ENCODE measurements around the gene PET100. TPM values are rescaled to one million over a fixed set of nuclear protein-coding genes. Genes with fewer than 3 reads are reported as not detected.

The PET100 gene
- total and polyA plus RNA-seq, 12 donors, result 3.7 to 655 (median 105) TPM

GRCh38 chr19:7603919-7604318, 25.7 kb upstream of the PET100 start:
- H3K9me3 ChIP-seq (replicated peaks in 1 of 3), result no peaks in the 10 kb centered on the region

GRCh38 chr19:7605490-7606222, 23.9 kb upstream of the PET100 start:
- H3K36me3 ChIP-seq (replicated peaks in 1 of 2), result no peaks in the 10 kb centered on the region
- TF ChIP-seq, protein P1, sequence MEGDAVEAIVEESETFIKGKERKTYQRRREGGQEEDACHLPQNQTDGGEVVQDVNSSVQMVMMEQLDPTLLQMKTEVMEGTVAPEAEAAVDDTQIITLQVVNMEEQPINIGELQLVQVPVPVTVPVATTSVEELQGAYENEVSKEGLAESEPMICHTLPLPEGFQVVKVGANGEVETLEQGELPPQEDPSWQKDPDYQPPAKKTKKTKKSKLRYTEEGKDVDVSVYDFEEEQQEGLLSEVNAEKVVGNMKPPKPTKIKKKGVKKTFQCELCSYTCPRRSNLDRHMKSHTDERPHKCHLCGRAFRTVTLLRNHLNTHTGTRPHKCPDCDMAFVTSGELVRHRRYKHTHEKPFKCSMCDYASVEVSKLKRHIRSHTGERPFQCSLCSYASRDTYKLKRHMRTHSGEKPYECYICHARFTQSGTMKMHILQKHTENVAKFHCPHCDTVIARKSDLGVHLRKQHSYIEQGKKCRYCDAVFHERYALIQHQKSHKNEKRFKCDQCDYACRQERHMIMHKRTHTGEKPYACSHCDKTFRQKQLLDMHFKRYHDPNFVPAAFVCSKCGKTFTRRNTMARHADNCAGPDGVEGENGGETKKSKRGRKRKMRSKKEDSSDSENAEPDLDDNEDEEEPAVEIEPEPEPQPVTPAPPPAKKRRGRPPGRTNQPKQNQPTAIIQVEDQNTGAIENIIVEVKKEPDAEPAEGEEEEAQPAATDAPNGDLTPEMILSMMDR (IDR thresholded peaks at IDR 0.05), result no peak
- TF ChIP-seq POLR2A (IDR thresholded peaks at IDR 0.05), result no peak
- intact Hi-C loops (cut with DNase I), result no loop called here
- H3K9me3 ChIP-seq (replicated peaks in 1 of 3), result no peaks in the 10 kb centered on the region
- no peak overlapping the region for H3K4me3 ChIP-seq
- no peaks in the 10 kb centered on the region for H3K27me3 ChIP-seq
- no peak for DNase-seq
- 70 to 78% (median 76%) methylated on average over 14 of the region's 14 CpGs for WGBS, 4 donors
- H3K4me1 ChIP-seq (replicated peaks in 1 of 2), result peaks cover 0 to 7% of the 10 kb centered on the region in 2 donors
- H3K27ac ChIP-seq, result no peak overlapping the region

More at GRCh38 chr19:7603919-7604318, 25.7 kb upstream of the PET100 start:
- peak in 1 of 7 donors; percentile 39 for DNase-seq
- Histone ChIP-seq H3K4me3 (no peak overlapping the region), H3K27ac (no peak overlapping the region), H3K36me3 (replicated peaks in 1 of 2) (no peaks in the 10 kb centered on the region), H3K4me1 (replicated peaks in 1 of 2) (peaks cover 0 to 7% of the 10 kb centered on the region in 2 donors), H3K27me3 (no peaks in the 10 kb centered on the region)
- intact Hi-C loops (cut with DNase I), result no loop called here
- 70 to 77% (median 74%) methylated on average over 8 to 9 of the region's 9 CpGs for WGBS, 4 donors
- TF ChIP-seq POLR2A (IDR thresholded peaks at IDR 0.05), result no peak
- TF ChIP-seq, protein P1 (IDR thresholded peaks at IDR 0.05), result no peak

DNA sequence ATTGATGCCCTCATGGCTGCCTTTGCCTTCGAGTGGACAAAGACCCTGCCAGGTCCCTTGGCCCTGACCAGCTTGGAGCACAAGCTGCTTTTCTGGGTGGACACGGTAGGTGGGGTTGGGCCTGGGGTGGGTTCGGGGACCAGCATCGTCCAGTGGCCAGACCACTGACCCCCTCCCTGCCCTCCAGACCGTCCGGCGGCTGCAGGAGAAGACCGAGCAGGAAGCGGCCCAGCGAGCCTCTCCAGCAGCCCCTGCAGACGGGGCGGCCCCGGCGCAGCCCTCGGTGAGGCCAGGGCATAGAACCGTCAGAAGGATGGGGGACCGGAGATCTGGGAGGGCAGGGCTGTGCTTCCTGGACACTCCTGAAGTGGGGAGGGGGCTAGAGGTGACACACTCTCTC, 23.3 kb upstream of the PET100 start:
- Histone ChIP-seq H3K27me3 (no peaks in the 10 kb centered on the region), H3K4me3 (no peak overlapping the region)

DNA sequence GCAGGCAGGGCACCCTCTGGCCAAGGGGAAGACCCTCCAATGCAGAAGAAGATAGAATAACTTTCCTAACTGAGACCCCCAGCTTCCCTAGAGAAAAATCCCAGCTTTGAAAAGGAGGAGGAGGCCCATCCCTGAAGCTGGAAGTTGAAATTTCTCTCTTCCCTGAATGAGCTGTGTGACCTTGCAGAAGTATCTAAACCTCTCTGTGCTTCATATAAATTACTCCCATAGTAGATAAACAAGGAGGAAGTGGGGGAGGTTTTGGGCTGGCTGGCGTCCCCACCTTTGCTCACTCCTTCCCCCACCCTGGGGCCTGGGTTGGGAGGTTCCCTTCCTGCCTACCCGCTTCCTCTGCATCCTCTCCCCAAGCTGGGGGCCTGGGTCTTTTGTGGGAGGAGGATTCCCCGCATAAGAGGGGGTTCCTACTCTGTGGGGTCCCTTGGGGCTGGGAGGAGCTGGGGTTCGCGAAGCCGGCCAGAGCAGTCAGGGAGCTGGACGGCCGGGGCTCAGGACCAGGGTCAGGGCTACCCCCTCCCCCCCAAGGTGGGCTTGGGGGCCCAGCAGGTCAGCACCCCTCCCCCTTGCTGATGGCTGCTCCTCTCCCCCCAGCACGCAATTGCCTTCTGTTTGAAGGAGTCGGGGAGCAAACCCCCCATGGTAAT, 22.2 kb upstream of the PET100 start:
- peaks cover 0 to 4% of the 10 kb centered on the region in 2 donors for H3K4me1 ChIP-seq (replicated peaks in 1 of 2)
- WGBS, 4 donors, result 78 to 94% (median 86%) methylated on average over 3 to 10 of the region's 10 CpGs
- no peaks in the 10 kb centered on the region for H3K27me3 ChIP-seq
- DNase-seq, result no peak
- H3K36me3 ChIP-seq (replicated peaks in 1 of 2), result no peaks in the 10 kb centered on the region
- no peaks in the 10 kb centered on the region for H3K9me3 ChIP-seq (replicated peaks in 1 of 3)
- no peak overlapping the region for H3K27ac ChIP-seq
- no peak overlapping the region for H3K4me3 ChIP-seq
- TF ChIP-seq POLR2A (IDR thresholded peaks at IDR 0.05), result no peak
- TF ChIP-seq, protein P1 (IDR thresholded peaks at IDR 0.05), result no peak
- intact Hi-C loops (cut with DNase I), result no loop called here

More for the DNA sequence above, 23.3 kb upstream of the PET100 start:
- Histone ChIP-seq H3K36me3 (replicated peaks in 1 of 2) (no peaks in the 10 kb centered on the region), H3K4me1 (replicated peaks in 1 of 2) (peaks cover 0 to 7% of the 10 kb centered on the region in 2 donors), H3K27ac (no peak overlapping the region), H3K9me3 (replicated peaks in 1 of 3) (no peaks in the 10 kb centered on the region)
- TF ChIP-seq, protein P1 (IDR thresholded peaks at IDR 0.05), result no peak
- no peak for TF ChIP-seq POLR2A (IDR thresholded peaks at IDR 0.05)
- 88 to 94% (median 90%) methylated on average over 6 to 17 of the region's 17 CpGs for WGBS, 4 donors
- intact Hi-C loops (cut with DNase I), result no loop called here
- no peak for DNase-seq
